Immature natural killer cell (primary cell): ENCODE measurements around the gene CTPS1. TPM values are rescaled to one million over a fixed set of nuclear protein-coding genes. Genes with fewer than 3 reads are reported as not detected.
A peak's percentile ranks its signal among the peaks of the same experiment; 100 is the strongest.

Source experiments
- DNase-seq, 3 donors: peaks; one replicate each; pipeline ENCODE4 v3.0.0; 2022; ENCODE audit warnings: mixed read lengths in 1 of 3
- H3K27ac Mint-ChIP-seq, 6 donors: one replicate each; pipeline ENCODE4 v1.8.0; 2020; ENCODE audit warnings: mixed read lengths in 6 of 6, mild to moderate bottlenecking in 5 of 6, inconsistent platforms in 4 of 6, moderate library complexity in 3 of 6
- H3K27me3 Mint-ChIP-seq, 3 donors: one replicate each; pipeline ENCODE4 v1.8.0; 2020 to 2021; ENCODE audit warnings: low read depth in 3 of 3, mild to moderate bottlenecking in 3 of 3, mixed read lengths in 3 of 3, moderate library complexity in 3 of 3, inconsistent platforms in 1 of 3
- H3K36me3 Mint-ChIP-seq, 3 donors: one replicate each; pipeline ENCODE4 v1.8.0; 2020; ENCODE audit warnings: mixed read lengths in 3 of 3, inconsistent platforms in 2 of 3, mild to moderate bottlenecking in 2 of 3
- H3K4me1 Mint-ChIP-seq, 2 donors: one replicate each; pipeline ENCODE4 v1.8.0; 2020; ENCODE audit warnings: inconsistent platforms in 2 of 2, mild to moderate bottlenecking in 2 of 2, mixed read lengths in 2 of 2, moderate library complexity in 1 of 2
- H3K4me3 Mint-ChIP-seq, 5 donors: one replicate each; pipeline ENCODE4 v1.8.0; 2020; ENCODE audit warnings: mild to moderate bottlenecking in 5 of 5, mixed read lengths in 5 of 5, inconsistent platforms in 3 of 5, moderate library complexity in 3 of 5
- H3K9me3 Mint-ChIP-seq, 6 donors: one replicate each; pipeline ENCODE4 v1.8.0; 2020; ENCODE audit warnings: mild to moderate bottlenecking in 6 of 6, mixed read lengths in 6 of 6, inconsistent platforms in 4 of 6, moderate library complexity in 3 of 6
- polyA plus RNA-seq, 3 donors: library from polyadenylated mRNA; unstranded; fragments of 300-500 nt; fragmentation: Illumina TruSeq; gene quantifications; one replicate each; pipeline ENCODE4 v1.2.3, GENCODE V29; 2021

CTPS1 gene, protein sequence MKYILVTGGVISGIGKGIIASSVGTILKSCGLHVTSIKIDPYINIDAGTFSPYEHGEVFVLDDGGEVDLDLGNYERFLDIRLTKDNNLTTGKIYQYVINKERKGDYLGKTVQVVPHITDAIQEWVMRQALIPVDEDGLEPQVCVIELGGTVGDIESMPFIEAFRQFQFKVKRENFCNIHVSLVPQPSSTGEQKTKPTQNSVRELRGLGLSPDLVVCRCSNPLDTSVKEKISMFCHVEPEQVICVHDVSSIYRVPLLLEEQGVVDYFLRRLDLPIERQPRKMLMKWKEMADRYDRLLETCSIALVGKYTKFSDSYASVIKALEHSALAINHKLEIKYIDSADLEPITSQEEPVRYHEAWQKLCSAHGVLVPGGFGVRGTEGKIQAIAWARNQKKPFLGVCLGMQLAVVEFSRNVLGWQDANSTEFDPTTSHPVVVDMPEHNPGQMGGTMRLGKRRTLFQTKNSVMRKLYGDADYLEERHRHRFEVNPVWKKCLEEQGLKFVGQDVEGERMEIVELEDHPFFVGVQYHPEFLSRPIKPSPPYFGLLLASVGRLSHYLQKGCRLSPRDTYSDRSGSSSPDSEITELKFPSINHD
- polyA plus RNA-seq, result 10 to 100 TPM; 14.8 to 22.6 (median 16.6) TPM

DNA sequence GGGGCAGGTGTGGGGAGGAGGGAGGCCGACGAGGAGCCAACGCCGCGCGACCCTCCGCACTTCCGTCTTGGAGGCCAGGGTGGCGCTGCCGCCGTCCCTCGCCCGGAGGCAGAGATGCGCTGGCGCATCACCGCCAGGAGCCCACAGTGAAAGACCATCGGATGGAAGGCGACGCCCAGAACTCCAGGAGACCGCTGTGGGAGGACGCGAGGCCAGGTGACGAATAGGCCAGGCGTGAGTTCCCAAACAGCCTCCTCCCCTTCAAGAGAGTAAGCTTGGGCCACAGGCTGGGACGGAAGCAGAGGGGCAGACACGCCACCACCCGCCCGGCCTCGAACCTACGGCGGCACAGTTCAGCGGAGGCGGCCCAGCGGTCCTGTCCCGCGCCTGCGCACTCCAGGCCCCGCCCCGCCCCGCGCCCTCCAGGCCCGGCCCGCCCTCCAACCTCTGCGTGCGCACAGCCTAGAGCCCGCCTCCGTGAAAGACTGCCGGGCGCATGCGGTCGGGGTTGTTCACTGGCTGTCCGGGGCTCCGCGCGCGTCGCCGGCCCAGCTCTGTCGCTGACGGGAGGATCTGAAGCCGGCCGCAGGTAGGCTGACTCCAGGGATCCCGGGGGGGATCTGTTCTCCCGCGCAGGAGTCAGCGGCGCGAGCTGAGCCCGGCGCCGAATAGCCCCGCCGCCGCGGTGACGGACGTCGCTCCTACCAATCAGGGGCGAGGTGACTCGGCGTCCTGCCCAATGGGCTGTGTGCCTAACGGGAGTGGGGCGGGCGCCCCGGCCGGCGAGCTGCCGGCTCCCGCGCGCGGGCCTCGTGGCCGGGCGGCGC is at the start of gene CTPS1:
TSS of gene CTPS1 (plus strand) at position 456 of the 827 bp plus-strand sequence. CDS start 3,595 bp downstream, outside the sequence.
- peaks cover 12 to 20% (median 14%) of the 10 kb centered on the region in 3 donors for H3K27me3 Mint-ChIP-seq
- no peaks in the 10 kb centered on the region for H3K9me3 Mint-ChIP-seq
- peak within 1 kb of the TSS; percentile 94 to 99 (median 96) for H3K27ac Mint-ChIP-seq
- peak within 1 kb of the TSS; percentile 91 to 97 (median 95) for H3K4me3 Mint-ChIP-seq
- H3K4me1 Mint-ChIP-seq, result peaks cover 17 to 20% of the 10 kb centered on the region in 2 donors
- H3K36me3 Mint-ChIP-seq, result peaks cover 4 to 11% (median 7%) of the 10 kb centered on the region in 3 donors
- DNase-seq, result peak; percentile 95 to 96 (median 96)

DNA sequence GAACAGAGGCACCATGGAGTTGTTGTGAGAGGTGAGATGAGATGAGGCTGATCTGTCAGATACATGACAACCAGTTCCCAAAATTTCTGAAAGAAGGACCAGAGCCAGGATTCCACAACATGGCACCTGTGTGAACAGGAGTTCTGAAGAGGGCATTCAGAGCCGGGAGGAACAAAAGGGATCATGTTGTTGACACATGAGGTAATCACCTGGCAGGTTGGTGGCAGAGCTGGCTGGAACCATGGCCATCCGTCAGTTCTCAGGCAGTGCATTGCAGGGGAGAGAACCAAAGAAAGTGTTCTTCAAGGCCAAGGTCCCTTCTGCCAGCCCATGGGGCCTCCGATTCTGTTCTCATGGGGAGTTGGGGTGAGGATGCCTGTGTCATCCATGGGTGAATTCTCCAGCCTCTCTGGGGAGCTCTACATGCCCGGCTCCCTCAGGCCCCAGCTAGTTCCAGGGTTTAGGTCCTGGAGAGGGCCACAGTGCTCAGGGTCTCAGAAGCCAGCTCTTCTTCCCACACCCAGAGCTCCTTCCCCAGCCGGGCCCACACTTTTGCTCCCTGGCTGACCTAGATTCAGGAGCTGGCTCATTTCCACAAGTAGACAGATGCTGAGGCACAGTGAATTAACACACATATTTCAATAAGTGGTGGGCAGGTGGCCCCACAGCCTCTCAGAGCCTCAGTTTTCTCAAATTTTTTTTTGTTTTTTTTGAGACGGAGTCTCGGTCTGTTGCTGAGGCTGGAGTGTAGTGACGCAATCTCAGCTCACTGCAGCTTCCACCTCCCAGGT is 49.1 kb upstream of the CTPS1 start:
- H3K27ac Mint-ChIP-seq, result no peak overlapping the region
- H3K4me1 Mint-ChIP-seq, result no peaks in the 10 kb centered on the region
- peaks cover 2 to 7% (median 3%) of the 10 kb centered on the region in 3 donors for H3K27me3 Mint-ChIP-seq
- H3K9me3 Mint-ChIP-seq, result no peaks in the 10 kb centered on the region
- no peak overlapping the region for H3K4me3 Mint-ChIP-seq
- H3K36me3 Mint-ChIP-seq, result no peaks in the 10 kb centered on the region
- DNase-seq, result no peak

DNA sequence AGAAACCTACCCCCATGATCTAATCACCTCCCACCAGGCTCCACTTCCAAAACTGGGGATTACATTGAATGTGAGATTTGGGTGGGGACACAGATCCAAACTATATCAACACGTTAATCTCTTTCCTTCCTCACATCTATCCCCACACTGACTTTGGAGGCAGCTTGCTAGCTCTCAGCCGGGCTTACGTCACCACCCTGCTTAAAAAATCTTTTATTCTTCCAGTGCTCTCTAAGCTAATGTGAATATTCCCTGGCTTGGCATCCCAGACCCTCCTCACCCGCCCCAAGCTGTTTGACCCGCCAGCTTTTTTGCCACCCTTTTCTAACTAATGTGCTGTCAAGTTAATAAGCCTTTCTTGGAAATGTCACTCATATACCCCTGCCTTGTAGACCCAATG is 47.9 kb upstream of the CTPS1 start:
- DNase-seq, result no peak
- Mint-ChIP-seq H3K27me3 (peaks cover 2 to 7% (median 3%) of the 10 kb centered on the region in 3 donors), H3K9me3 (no peaks in the 10 kb centered on the region), H3K27ac (no peak overlapping the region), H3K36me3 (no peaks in the 10 kb centered on the region), H3K4me3 (no peak overlapping the region), H3K4me1 (no peaks in the 10 kb centered on the region)

DNA sequence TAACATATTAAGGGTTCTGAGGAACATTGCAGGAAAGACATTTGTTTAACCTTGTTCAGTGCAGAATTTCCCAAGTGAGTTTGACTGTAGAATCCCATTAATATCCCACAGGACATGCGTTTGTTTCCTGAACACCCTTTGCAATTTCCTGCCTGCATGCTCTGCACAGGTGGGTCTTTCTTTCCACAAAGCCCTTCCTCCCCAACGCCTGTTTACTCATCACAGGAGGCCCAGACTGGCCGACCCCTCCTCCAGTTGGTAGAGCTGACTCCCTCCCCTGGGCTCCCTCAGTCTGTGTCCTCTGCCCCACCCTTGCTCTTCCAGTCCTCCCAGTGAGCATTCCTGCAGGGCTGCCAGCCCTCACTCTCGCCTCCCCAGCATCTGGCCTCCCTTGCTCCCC is 47.5 kb upstream of the CTPS1 start:
- Mint-ChIP-seq H3K27me3 (peaks cover 2 to 9% (median 3%) of the 10 kb centered on the region in 3 donors), H3K9me3 (no peaks in the 10 kb centered on the region), H3K36me3 (no peaks in the 10 kb centered on the region), H3K4me3 (no peak overlapping the region), H3K4me1 (no peaks in the 10 kb centered on the region), H3K27ac (no peak overlapping the region)
- no peak for DNase-seq

DNA sequence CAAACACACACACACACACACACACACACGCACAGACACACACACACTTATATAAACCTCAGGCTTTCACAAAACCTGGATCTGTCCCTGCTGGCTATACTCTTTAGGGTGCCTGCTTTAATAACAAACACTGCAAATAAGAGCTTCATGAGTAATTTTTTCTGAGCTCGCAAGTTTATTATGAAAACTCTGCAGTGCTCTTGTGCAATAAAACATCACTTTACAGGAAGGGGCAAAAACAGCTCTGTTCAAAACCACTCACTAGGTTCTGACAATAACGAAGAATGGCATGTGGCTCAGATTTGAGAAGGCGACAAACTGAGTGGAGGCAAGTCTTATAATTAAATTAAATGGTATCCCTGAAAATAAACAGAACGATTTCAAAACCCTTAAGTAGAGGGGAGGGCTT is 42.6 kb upstream of the CTPS1 start:
- H3K27me3 Mint-ChIP-seq, result peaks cover 3 to 9% (median 5%) of the 10 kb centered on the region in 3 donors

DNA sequence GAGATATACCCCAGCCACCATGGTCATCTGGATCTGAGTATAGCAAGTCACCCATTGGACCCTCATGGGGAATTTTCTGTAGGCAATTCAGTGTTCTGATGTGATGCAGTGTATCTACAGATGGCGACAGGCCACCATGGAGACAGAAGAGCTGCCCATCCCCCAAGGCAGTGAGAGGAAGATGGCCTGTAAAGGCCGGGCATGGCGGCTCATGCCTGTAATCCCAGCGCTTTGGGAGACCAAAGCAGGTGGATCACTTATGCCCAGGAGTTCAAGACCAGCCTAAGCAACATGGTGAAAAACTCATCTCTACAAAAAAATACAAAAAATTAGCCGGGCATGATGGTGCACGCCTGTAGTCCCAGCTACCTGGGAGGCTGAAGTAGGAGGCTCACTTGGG is 41.1 kb upstream of the CTPS1 start:
- no peak for DNase-seq
- Mint-ChIP-seq H3K27ac (no peak overlapping the region), H3K9me3 (no peaks in the 10 kb centered on the region), H3K4me3 (no peak overlapping the region), H3K36me3 (no peaks in the 10 kb centered on the region), H3K27me3 (peaks cover 1 to 9% (median 3%) of the 10 kb centered on the region in 3 donors), H3K4me1 (no peaks in the 10 kb centered on the region)

More for the DNA sequence above, 42.6 kb upstream of the CTPS1 start:
- DNase-seq, result no peak
- H3K9me3 Mint-ChIP-seq, result no peaks in the 10 kb centered on the region
- H3K36me3 Mint-ChIP-seq, result no peaks in the 10 kb centered on the region
- no peak overlapping the region for H3K4me3 Mint-ChIP-seq
- no peak overlapping the region for H3K27ac Mint-ChIP-seq
- H3K4me1 Mint-ChIP-seq, result no peaks in the 10 kb centered on the region

DNA sequence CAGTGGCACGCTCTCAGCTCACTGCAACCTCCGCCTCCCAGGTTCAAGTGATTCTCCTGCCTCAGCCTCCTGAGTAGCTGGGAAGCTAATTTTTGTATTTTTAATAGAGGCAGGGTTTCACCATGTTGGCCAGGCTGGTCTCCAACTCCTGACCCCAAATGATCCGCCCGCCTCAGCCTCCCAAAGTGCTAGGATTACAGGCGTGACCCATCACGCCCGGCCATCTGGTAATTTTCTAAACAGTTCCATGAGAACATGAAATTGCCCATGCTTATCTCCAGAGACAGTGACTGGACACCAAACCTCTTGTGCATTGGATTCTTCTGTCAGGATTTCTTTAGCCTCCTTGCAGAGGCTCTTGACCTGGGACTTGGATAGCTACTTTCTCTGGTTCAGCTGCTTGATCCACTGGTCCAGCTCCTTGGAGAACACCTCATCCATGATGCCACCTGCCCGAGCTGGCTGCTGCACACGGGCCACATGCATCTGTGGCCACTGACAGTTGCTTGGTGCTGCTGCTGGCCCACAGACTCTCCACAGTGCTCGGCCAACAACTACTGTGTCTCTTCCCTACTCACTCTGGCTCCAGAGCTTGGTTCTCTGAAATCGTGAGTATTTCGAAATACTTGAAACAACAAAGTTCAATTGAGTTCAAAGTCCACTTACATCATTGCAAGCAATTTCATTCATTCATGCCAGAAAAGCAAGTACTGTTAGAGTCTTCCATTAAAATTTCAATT is 40.0 kb upstream of the CTPS1 start:
- Mint-ChIP-seq H3K27ac (no peak overlapping the region), H3K36me3 (no peaks in the 10 kb centered on the region), H3K4me3 (no peak overlapping the region), H3K9me3 (no peaks in the 10 kb centered on the region), H3K4me1 (no peaks in the 10 kb centered on the region), H3K27me3 (peaks cover 0 to 9% (median 3%) of the 10 kb centered on the region in 3 donors)
- no peak for DNase-seq

DNA sequence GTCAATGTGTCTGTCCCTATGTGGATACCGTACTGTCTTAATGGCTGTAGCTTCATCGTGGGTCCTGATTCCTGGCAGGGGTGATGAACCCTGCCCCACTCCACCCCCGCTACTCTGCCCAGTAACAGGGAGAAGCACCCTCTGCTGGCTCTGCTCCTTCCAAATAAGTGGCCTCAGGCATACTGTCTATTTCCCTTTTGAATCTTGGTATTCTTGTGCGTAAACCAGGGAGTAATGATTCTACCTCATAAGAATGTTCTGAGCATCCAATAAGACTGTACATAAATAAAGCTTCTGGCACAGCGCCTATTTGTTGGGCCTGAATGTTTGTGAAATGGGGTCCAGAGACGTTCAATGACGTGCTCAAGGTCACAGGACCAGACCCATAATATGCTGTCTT is 35.2 kb upstream of the CTPS1 start:
- peaks cover 3 to 7% (median 6%) of the 10 kb centered on the region in 3 donors for H3K27me3 Mint-ChIP-seq
- no peak overlapping the region for H3K4me3 Mint-ChIP-seq
- no peak overlapping the region for H3K27ac Mint-ChIP-seq
- no peak for DNase-seq
- no peaks in the 10 kb centered on the region for H3K9me3 Mint-ChIP-seq
- H3K36me3 Mint-ChIP-seq, result no peaks in the 10 kb centered on the region
- peaks cover 0 to 6% of the 10 kb centered on the region in 2 donors for H3K4me1 Mint-ChIP-seq

DNA sequence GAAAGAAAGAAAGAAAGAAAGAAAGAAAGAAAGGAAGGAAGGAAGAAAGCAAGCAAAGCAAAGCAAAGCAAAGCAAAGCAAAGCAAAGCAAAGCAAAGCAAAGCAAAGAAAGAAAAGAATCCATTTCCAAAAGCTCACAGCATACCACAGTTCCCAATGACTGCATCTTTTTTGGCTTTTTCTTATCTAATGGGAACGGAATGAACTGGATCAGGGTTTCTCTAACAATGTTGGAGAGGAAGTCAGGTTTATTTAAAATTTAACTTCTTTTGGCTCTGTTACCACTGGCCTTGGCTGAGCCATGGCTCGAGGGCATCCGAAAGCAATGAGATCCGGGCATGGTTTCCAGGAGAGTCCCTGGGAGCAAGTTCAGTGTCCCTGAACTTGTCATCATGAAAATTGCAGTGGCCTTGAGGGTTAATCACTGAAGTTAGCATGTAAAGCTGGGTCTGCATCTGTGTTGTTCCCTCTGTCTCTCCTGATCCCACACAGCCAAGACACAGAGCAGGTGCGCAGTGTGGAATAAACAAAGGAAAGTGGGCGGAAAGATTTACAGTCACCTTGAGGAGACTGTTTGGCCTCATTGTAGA is 34.6 kb upstream of the CTPS1 start:
- Mint-ChIP-seq H3K4me1 (peaks cover 0 to 6% of the 10 kb centered on the region in 2 donors), H3K27me3 (peaks cover 3 to 7% (median 6%) of the 10 kb centered on the region in 3 donors), H3K9me3 (no peaks in the 10 kb centered on the region), H3K36me3 (no peaks in the 10 kb centered on the region), H3K4me3 (no peak overlapping the region), H3K27ac (no peak overlapping the region)
- no peak for DNase-seq

DNA sequence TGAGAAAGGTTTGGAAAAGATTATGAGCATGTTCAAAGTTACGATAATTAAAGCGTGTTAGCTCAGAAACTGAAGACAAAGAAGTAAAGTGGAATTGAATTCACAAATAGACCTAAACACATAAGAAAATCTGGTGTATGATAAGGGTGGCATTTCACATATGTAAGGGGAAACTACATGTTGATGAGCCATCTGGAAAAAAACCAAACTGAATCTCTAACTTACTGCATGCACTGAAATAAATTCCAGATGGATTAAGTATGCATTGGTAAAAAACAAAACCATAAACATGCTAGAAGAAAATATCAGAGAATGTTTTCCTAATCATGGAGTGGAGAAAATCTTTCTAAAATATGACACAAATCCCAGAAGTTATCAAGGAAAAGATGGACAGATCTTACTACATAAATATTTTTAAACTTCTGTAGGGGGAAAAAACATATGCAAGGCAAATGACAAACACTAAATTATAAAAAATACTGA is 34.0 kb upstream of the CTPS1 start:
- H3K4me1 Mint-ChIP-seq, result peaks cover 0 to 6% of the 10 kb centered on the region in 2 donors
- no peaks in the 10 kb centered on the region for H3K36me3 Mint-ChIP-seq
- H3K4me3 Mint-ChIP-seq, result no peak overlapping the region
- H3K27me3 Mint-ChIP-seq, result peaks cover 3 to 11% (median 3%) of the 10 kb centered on the region in 3 donors
- H3K9me3 Mint-ChIP-seq, result no peaks in the 10 kb centered on the region
- DNase-seq, result no peak
- no peak overlapping the region for H3K27ac Mint-ChIP-seq

DNA sequence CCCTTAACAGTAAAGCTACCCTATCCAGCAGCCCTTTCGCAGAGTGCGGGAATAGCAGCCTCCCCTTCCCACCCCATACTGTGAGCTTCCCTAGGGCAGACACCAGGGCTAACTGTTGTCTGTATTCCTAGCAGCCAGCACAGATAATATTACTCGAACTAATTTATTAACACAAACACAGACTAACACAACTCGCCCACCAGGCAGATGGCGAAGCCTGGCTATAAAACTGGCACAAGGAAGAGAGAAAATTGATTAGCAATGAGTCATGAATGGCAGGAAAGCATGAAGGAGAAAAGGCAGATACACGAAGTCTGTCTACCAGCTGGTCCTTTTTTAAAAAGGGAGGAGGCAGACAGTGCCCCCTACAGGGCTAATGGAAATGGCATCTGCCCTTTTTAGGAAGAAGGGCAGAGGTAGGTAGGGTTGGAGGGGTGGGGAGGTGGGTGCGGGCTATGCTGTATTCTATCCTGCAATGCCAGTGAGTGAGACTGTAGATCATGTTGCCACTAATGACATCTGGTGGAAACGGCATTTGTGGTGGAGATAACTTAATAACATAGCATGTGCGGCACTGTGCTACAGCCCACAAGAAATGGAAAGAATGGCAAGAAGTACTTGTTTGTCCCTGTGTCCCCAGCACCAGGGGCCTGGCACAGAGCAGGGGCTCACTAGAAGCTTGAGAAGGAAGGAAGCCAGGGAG is 30.6 kb upstream of the CTPS1 start:
- Mint-ChIP-seq H3K27ac (no peak overlapping the region), H3K4me1 (peaks cover 3 to 6% of the 10 kb centered on the region in 2 donors), H3K36me3 (no peaks in the 10 kb centered on the region), H3K4me3 (no peak overlapping the region), H3K9me3 (no peaks in the 10 kb centered on the region), H3K27me3 (peaks cover 3 to 21% (median 7%) of the 10 kb centered on the region in 3 donors)
- DNase-seq, result peak in 2 of 3 donors; percentile 16 to 39

DNA sequence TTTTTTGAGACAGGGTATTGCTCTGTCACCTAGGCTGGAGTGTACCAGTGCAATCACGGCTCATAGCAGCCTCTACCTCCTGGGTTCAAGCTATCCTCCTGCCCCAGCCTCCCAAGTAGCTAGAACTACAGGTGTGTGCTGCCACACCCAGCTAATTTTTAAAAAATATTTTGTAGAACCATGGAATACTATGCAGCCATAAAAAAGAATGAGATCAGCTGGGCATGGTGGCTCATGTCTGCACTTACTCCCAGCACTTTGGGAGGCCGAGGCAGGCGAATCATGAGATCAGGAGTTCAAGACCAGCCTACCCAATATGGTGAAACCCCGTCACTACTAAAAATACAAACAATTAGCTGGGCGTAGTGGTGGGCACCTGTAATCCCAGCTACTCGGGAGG is 29.9 kb upstream of the CTPS1 start:
- no peaks in the 10 kb centered on the region for H3K36me3 Mint-ChIP-seq
- no peak overlapping the region for H3K4me3 Mint-ChIP-seq
- H3K27me3 Mint-ChIP-seq, result peaks cover 3 to 23% (median 6%) of the 10 kb centered on the region in 3 donors
- DNase-seq, result no peak
- H3K9me3 Mint-ChIP-seq, result no peaks in the 10 kb centered on the region
- peaks cover 3 to 6% of the 10 kb centered on the region in 2 donors for H3K4me1 Mint-ChIP-seq
- H3K27ac Mint-ChIP-seq, result no peak overlapping the region
